IPS DF 6.9 (cell line): Measurements from ENCODE around the gene ZMAT2.
A peak's percentile ranks its signal among the peaks of the same experiment; 100 is the strongest.
"Not testable (repeated sequence)": the region's sequence is repeated elsewhere in the genome, so short reads cannot be mapped to it uniquely, and the experiment has no call there.

Experiments
- DNase-seq: peaks from one replicate; pipeline ENCODE4 v3.0.0-alpha.2; 2013; ENCODE audit warnings: low read depth, low spot score
- H3K27ac ChIP-seq: one replicate; pipeline ENCODE4 v1.5.1; 2013; ENCODE audit warnings: low read length, control low read depth
- H3K27me3 ChIP-seq: 2 replicates; pipeline ENCODE4 v1.6.1; 2013; ENCODE audit warnings: mild to moderate bottlenecking, low read length; ENCODE audit not compliant: control insufficient read depth, insufficient read depth
- H3K36me3 ChIP-seq: 2 replicates; pipeline ENCODE4 v1.6.1; 2013; ENCODE audit warnings: low read length; ENCODE audit not compliant: control insufficient read depth, insufficient read depth
- H3K4me1 ChIP-seq: 2 replicates; pipeline ENCODE4 v1.6.1; 2013; ENCODE audit warnings: low read length; ENCODE audit not compliant: control insufficient read depth, insufficient read depth
- H3K4me3 ChIP-seq: 2 replicates; pipeline ENCODE4 v1.5.1; 2013; ENCODE audit warnings: mild to moderate bottlenecking, low read length
- H3K9me3 ChIP-seq: 2 replicates; pipeline ENCODE4 v1.6.1; 2013; ENCODE audit warnings: low read length, inconsistent platforms; ENCODE audit not compliant: control insufficient read depth, insufficient read depth
- WGBS: extraction: QIAGEN DNeasy Blood & Tissue Kit; methylation state at CpG from one replicate; pipeline ENCODE4 v1.1.7; 2013; ENCODE audit warnings: mixed read lengths, missing lambda C conversion rate; ENCODE audit not compliant: insufficient read length, insufficient coverage; 5-methylcytosine and 5-hydroxymethylcytosine counted together

The ZMAT2 gene

DNA sequence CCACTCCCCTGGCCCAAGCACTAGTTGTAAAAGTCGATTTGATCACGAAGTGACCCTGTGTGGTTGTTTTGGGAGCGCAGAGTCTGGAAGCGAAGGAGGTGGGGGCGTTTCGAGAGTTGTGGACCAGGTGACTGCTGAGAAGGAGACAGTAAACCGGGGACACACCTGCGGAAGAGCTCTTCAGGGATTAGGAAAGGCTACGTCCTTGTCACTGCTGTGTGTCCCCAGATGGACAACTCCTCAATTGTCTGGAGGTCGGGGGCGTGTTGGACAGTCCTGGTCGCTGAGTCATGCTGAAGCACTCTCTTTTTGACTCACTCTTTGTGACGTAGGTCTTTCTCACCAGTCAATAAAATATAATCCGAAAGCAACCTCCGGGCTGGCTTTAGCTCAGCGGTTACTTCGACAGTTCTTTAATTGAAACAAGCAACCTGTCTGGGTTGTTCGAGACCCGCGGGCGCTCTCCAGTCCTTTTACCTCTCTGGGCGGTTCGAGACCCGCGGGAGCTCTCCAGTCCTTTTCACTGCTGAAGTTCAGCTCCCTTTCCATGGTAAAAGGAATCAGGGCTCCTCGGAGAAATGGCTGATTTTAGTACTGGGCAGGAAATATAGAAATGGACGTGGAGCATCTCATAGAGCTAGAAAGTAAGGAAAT is 10.8 kb downstream of the ZMAT2 start:
- Histone ChIP-seq H3K27ac (no peak overlapping the region), H3K4me1 (no peaks in the 10 kb centered on the region), H3K36me3 (0 out of 2 replicates have a peak, but pooled peaks cover 2% of the 10 kb centered on the region), H3K27me3 (no peaks in the 10 kb centered on the region), H3K4me3 (peak overlapping the region; percentile 72; the same call in 1 of the 2 replicates), H3K9me3 (no peaks in the 10 kb centered on the region)
- no peak for DNase-seq
- no CpG with 5 or more reads among the region's 27 CpGs for WGBS

DNA sequence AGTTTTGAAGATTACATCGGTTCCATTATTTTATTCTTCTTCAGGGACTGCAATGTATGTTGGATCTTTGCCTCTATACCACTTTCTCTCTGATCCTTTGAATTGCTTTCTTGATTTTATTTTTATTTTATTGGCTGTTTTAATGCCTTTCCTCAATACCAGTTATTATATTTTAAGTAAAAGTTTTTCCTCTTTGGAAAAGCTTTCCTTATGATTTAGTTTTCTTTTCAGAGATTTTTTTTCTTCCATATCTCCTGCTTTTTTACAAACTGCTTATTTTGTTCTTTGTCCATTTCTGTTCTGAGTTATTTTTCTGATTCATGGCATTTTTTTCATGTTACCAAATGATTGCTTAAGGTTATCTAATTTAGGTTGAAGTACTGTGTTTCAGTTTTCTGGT is 11.5 kb downstream of the ZMAT2 start:
- H3K27me3 ChIP-seq, result no peaks in the 10 kb centered on the region
- H3K9me3 ChIP-seq, result no peaks in the 10 kb centered on the region
- no peak overlapping the region for H3K27ac ChIP-seq
- no peaks in the 10 kb centered on the region for H3K36me3 ChIP-seq
- no peaks in the 10 kb centered on the region for H3K4me1 ChIP-seq
- WGBS, result no CpG with 5 or more reads among the region's 1 CpG
- DNase-seq, result no peak
- no peak overlapping the region for H3K4me3 ChIP-seq

DNA sequence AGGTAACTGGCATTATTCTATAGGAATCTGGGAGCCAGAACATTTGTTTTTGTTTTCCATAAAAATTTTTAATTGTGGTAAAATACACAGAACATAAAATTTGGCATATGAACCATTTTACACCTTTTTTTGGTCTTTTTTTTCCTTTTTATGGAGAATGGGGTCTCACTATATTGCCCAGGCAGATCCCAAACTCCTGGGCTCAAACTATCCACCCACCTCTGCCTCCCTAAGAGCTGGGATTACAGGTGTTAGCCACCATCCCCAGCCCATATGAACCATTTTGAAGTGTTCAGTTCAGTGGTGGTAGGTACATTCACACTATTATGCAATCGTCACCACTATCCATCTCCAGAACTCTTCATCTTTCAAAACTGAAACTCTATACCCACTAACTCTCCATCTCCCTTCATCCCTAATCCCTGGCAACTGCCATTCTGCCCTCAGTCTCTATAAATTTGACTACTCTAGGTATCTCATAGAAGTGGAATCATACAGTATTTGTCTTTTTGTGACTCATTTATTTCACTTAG is 13.4 kb downstream of the ZMAT2 start:
- no CpG with 5 or more reads among the region's 1 CpG for WGBS
- no peak for DNase-seq
- Histone ChIP-seq H3K4me3 (no peak overlapping the region), H3K36me3 (no peaks in the 10 kb centered on the region), H3K9me3 (no peaks in the 10 kb centered on the region), H3K4me1 (no peaks in the 10 kb centered on the region), H3K27me3 (no peaks in the 10 kb centered on the region), H3K27ac (no peak overlapping the region)

DNA sequence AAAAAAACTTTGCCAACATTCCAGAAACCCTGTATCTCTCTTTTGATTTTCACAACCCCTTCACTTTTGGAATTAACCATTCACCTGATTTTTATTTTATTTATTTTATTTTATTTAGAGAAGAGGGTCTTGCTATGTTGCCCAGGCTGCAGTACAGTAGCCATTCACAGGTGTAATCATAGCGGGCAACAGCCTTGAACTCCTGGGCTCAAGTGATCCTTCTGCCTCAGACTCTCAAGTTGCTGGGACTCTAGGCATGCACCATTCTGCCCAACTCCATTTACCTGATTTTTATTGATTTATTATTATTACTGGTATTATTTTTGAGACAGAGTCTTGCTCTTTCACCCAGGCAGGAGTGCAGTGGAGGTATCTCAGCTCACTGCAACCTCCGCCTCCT is 16.0 kb downstream of the ZMAT2 start:
- not testable (repeated sequence) for H3K36me3 ChIP-seq, H3K9me3 ChIP-seq, H3K4me3 ChIP-seq, DNase-seq, H3K4me1 ChIP-seq, H3K27me3 ChIP-seq, H3K27ac ChIP-seq
- no CpG with 5 or more reads among the region's 2 CpGs for WGBS

DNA sequence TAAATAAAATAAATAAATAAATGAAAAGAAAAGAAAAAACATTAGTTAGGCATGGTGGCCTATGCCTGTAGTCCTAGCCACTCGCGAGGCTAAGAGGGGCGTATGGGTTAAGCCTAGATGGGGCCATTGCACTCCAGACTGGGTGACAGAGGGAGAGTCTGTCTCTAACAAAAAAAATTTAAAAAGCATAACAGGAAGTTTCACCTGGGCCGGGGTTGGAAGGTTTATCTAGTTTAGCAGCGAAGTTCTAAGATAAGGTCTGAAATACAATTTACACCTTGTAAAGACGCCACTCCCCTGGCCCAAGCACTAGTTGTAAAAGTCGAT is 18.0 kb downstream of the ZMAT2 start:
- WGBS, result no CpG with 5 or more reads among the region's 7 CpGs

DNA sequence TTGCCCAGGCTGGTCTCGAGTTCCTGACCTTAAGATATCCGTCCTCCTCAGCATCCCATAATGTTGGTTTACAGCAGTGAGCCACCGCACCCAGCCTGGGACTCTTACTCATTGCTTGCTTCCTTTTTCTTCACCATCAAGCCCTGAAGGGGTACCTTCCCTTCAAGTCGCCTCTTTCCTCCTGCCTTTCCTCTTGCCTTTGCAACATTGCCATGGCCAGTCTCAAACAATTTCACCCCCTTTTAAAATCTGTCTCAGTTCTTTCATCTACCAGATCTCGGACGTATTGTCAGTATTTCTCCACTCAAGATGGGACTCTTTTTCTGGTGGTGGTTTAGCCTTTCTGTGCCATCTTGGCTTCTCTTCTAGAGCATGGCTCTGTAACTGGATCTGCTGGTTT is 20.5 kb downstream of the ZMAT2 start:
- not testable (repeated sequence) for H3K36me3 ChIP-seq, H3K27me3 ChIP-seq, H3K9me3 ChIP-seq, H3K27ac ChIP-seq, H3K4me3 ChIP-seq, DNase-seq, H3K4me1 ChIP-seq
- WGBS, result no CpG with 5 or more reads among the region's 6 CpGs

More for the DNA sequence above, 18.0 kb downstream of the ZMAT2 start:
- Histone ChIP-seq H3K4me3 (no peak overlapping the region), H3K9me3 (no peaks in the 10 kb centered on the region), H3K4me1 (no peaks in the 10 kb centered on the region), H3K27ac (no peak overlapping the region), H3K36me3 (no peaks in the 10 kb centered on the region), H3K27me3 (no peaks in the 10 kb centered on the region)
- no peak for DNase-seq

DNA sequence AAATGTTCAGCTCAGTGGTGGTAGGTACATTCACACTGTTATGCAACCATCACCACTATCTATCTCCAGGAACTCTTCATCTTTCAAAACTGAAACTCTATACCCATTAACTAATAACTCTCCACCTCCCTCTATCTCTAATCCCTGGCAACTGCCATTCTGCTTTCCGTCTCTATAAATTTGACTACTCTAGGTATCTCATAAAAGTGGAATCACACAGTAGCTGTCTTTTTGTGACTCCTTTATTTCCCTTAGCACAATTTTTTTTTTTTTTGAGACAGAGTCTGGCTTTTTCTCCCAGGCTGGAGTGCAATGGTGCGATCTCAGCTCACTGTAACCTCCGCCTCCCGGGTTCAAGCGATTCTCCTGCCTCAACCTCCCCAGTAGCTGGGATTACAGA is 21.1 kb downstream of the ZMAT2 start:
- H3K9me3 ChIP-seq, H3K4me1 ChIP-seq, DNase-seq, H3K27me3 ChIP-seq, H3K4me3 ChIP-seq, H3K36me3 ChIP-seq, H3K27ac ChIP-seq: not testable (repeated sequence)
- no CpG with 5 or more reads among the region's 5 CpGs for WGBS

DNA sequence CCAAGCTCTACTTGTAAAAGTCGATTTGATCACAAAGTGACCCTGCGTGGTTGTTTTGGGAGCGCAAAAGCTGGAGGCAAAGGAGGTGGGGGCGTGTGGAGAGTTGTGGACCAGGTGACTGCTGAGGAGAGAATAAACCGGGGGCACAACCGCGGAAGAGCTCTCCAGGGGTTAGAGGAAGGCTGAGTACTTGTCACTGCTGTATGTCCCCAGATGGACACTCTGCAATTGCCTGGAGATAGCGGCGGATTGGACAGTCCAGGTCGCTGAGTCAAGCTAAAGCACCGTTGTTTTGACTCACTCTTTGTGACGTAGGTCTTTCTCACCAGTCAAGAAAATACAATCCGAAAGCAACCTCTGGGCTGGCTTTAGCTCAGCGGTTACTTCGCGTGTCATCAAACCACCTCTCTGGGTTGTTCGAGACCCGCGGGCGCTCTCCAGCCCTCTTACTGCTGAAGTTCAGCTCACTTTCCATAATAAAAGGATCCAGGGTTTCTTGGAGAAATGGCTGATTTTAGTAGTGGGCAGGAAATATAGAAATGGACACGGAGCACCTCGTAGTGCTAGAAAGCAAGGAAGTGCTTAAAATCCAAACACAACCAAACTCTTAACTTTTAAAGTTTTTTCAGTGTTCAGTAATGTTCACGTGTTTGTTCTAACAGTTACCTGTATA is 25.7 kb downstream of the ZMAT2 start:
- Histone ChIP-seq H3K36me3 (no peaks in the 10 kb centered on the region), H3K27me3 (no peaks in the 10 kb centered on the region), H3K4me1 (no peaks in the 10 kb centered on the region), H3K27ac (no peak overlapping the region), H3K4me3 (peak overlapping the region; percentile 92), H3K9me3 (no peaks in the 10 kb centered on the region)
- peak; percentile 67 for DNase-seq
- WGBS, result no CpG with 5 or more reads among the region's 23 CpGs

DNA sequence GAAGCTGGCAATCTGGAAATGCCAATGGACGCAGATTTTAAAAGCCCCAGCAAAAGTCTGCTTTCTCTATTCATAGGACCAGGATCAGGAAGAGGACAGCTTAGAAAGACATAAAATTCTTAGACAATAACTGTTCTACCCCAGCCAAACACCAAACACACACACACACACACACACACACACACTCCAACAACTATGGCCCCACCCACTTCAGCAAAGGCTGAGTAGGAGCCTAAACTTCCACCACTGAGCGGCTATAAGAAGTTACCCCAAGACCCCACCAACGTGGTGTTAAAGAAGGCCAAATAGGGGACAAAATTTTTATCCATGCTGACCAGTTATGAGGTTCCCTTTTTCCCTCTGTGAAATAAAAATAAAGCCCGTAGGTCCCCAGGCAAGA is 32.9 kb downstream of the ZMAT2 start:
- Histone ChIP-seq H3K27me3 (no peaks in the 10 kb centered on the region), H3K36me3 (no peaks in the 10 kb centered on the region), H3K9me3 (no peaks in the 10 kb centered on the region), H3K4me1 (no peaks in the 10 kb centered on the region), H3K4me3 (no peak overlapping the region), H3K27ac (no peak overlapping the region)
- WGBS, result no CpG with 5 or more reads among the region's 4 CpGs
- no peak for DNase-seq

DNA sequence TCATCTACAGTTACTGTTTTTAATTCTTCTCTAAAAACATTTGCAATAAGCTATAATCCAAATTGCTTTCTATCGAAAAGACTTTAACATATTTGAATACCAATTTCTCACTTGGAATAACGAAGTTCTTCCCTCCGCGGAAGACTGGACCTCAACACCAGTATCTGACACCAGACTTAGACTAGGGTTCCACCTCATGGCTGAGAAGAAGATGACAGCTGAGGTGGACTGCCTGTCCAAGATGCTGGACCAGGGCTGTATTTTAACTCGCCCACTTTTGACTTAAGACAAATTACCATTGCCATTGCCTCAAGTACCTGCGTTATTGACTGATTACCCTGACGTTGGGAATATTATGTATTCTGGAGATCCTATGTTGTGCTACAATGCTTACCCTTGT is 34.1 kb downstream of the ZMAT2 start:
- no CpG with 5 or more reads among the region's 7 CpGs for WGBS
- Histone ChIP-seq H3K36me3 (no peaks in the 10 kb centered on the region), H3K9me3 (no peaks in the 10 kb centered on the region), H3K4me1 (no peaks in the 10 kb centered on the region), H3K27me3 (no peaks in the 10 kb centered on the region), H3K27ac (no peak overlapping the region), H3K4me3 (no peak overlapping the region)
- no peak for DNase-seq

DNA sequence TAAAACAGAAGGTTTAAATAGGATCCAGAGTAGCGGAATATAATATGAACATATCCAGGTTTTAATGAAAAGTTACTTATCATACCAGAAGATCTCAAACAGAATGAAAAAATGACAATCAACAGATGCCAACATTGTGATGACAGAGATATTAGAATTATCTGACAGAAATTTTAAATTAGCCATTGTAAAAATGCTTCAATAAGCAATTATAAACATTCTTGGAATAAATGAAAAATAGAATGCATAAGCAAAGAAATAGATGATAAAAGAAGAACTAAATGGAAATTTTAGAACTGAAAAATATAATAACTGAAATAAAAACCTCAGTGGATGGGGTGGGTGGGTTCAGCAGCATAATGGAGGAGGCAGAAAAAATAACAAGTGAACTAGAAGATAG is 37.2 kb downstream of the ZMAT2 start:
- no peaks in the 10 kb centered on the region for H3K4me1 ChIP-seq
- WGBS, result no CpG with 5 or more reads among the region's 1 CpG
- DNase-seq, result no peak
- no peaks in the 10 kb centered on the region for H3K27me3 ChIP-seq
- H3K27ac ChIP-seq, result no peak overlapping the region
- no peak overlapping the region for H3K4me3 ChIP-seq
- H3K9me3 ChIP-seq, result no peaks in the 10 kb centered on the region
- H3K36me3 ChIP-seq, result no peaks in the 10 kb centered on the region
